Measurements from ENCODE around the gene BRAF.

The BRAF gene

GRCh38 chr7:140924019-140924820, 509 bp downstream of the BRAF start:
- DNase-seq (ENCODE audit: low read depth), result peak; percentile 53
- TF ChIP-seq, protein P1, sequence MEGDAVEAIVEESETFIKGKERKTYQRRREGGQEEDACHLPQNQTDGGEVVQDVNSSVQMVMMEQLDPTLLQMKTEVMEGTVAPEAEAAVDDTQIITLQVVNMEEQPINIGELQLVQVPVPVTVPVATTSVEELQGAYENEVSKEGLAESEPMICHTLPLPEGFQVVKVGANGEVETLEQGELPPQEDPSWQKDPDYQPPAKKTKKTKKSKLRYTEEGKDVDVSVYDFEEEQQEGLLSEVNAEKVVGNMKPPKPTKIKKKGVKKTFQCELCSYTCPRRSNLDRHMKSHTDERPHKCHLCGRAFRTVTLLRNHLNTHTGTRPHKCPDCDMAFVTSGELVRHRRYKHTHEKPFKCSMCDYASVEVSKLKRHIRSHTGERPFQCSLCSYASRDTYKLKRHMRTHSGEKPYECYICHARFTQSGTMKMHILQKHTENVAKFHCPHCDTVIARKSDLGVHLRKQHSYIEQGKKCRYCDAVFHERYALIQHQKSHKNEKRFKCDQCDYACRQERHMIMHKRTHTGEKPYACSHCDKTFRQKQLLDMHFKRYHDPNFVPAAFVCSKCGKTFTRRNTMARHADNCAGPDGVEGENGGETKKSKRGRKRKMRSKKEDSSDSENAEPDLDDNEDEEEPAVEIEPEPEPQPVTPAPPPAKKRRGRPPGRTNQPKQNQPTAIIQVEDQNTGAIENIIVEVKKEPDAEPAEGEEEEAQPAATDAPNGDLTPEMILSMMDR (conservative IDR thresholded peaks at IDR 0.05; ENCODE audit: low read length), result peak; percentile 53

GRCh38 chr7:140923358-140924006, 1.2 kb downstream of the BRAF start:
- H3K4me3 ChIP-seq (ENCODE audit: low read length), result peak overlapping the region; percentile 82
- peak; percentile 7 for DNase-seq (ENCODE audit: low read depth)
- TF ChIP-seq, protein P1 (conservative IDR thresholded peaks at IDR 0.05; ENCODE audit: low read length), result no peak

More at GRCh38 chr7:140924019-140924820, 509 bp downstream of the BRAF start:
- peak overlapping the region; percentile 82 for H3K4me3 ChIP-seq (ENCODE audit: low read length)

DNA sequence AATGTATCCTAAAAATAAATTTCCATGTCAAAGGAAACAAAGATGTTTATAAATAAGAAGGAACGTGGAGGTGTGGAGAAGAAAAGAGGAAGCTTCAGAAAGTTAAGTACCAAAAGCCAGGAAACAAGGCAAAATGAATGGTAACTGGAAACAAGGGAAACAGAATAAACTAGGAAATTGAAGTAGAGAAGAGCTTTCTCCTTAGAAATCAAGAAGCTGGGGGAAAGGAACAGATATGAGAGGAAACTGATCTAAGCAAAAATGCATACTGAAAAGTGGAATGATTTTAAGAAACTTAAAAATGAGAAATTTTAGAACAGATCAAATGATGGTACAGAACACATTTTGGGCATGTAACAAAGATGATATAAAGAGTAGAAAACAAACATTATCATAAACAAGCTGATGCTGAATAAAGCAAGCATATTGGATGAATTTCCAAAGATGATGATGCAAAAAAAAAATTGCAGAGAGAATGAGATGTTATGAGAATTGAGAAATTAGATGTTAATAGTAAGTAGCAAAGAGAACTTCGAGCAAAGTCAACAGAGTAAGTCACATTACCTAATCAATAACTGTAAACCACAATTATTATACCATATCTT, 1.9 kb downstream of the BRAF start:
- TF ChIP-seq, protein P1 (conservative IDR thresholded peaks at IDR 0.05; ENCODE audit: low read length), result no peak
- no peak for DNase-seq (ENCODE audit: low read depth)
- H3K4me3 ChIP-seq (ENCODE audit: low read length), result peak overlapping the region; percentile 82

DNA sequence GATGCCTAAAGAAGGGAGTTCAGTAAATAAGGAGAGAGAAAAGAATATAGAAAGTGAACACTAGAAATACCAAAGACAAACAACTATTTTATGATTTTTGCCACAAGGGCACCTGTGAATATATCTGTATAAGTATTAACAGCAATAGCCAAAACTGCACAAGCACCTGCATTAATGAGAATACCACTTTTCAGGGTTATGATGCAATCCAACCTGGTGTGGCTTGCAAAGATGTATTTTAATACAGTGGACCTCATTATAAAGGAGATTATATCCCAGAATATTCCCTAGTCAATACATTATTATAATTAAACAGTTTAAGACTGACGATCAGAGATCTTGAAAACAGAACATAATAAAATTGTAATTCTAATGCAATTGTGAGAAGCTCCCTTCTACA, 4.0 kb downstream of the BRAF start:
- DNase-seq (ENCODE audit: low read depth), result no peak
- H3K4me3 ChIP-seq (ENCODE audit: low read length), result no peak overlapping the region

GRCh38 chr7:140918236-140918635, 6.5 kb downstream of the BRAF start:
- TF ChIP-seq, protein P1 (conservative IDR thresholded peaks at IDR 0.05; ENCODE audit: low read length), result no peak
- DNase-seq (ENCODE audit: low read depth), result no peak
- H3K4me3 ChIP-seq (ENCODE audit: low read length), result no peak overlapping the region

More for the DNA sequence above, 4.0 kb downstream of the BRAF start:
- TF ChIP-seq, protein P1 (conservative IDR thresholded peaks at IDR 0.05; ENCODE audit: low read length), result no peak

GRCh38 chr7:140917258-140917657, 7.5 kb downstream of the BRAF start:
- H3K4me3 ChIP-seq (ENCODE audit: low read length), result no peak overlapping the region
- TF ChIP-seq, protein P1 (conservative IDR thresholded peaks at IDR 0.05; ENCODE audit: low read length), result no peak
- no peak for DNase-seq (ENCODE audit: low read depth)

Measured in AG10803 (cell line).